NCI-H146 treated with DMSO at 0.1 percent for 48 hours (cell line): ENCODE measurements around the gene SPATA6L.

Experiments
- DNase-seq: peaks from one replicate; lab custom pipeline; 2025; ENCODE audit not compliant: unreplicated experiment; lab: John Stamatoyannopoulos, UW

SPATA6L gene

GRCh38 chr9:4590430-4591122, 75.7 kb downstream of the SPATA6L start:
- DNase-seq = no peak

GRCh38 chr9:4588721-4589120, 77.6 kb downstream of the SPATA6L start:
- no peak for DNase-seq

GRCh38 chr9:4585135-4585534, 81.1 kb downstream of the SPATA6L start:
- no peak for DNase-seq

- DNase-seq = no peak
Observed at GRCh38 chr9:4584636-4585035, 81.6 kb downstream of the SPATA6L start.

- no peak for DNase-seq
Observed at GRCh38 chr9:4583001-4583400, 83.3 kb downstream of the SPATA6L start.

GRCh38 chr9:4581861-4582565, 84.3 kb downstream of the SPATA6L start:
- no peak for DNase-seq

- no peak for DNase-seq
Observed at GRCh38 chr9:4581035-4581760, 85.1 kb downstream of the SPATA6L start.

- no peak for DNase-seq
Observed at GRCh38 chr9:4579001-4579400, 87.3 kb downstream of the SPATA6L start.

- DNase-seq = no peak
Observed at GRCh38 chr9:4576448-4576847, 89.8 kb downstream of the SPATA6L start.

GRCh38 chr9:4575997-4576396, 90.3 kb downstream of the SPATA6L start:
- DNase-seq = no peak

- DNase-seq = no peak
Observed at GRCh38 chr9:4574657-4575243, 91.5 kb downstream of the SPATA6L start.

GRCh38 chr9:4573634-4574389, 92.5 kb downstream of the SPATA6L start:
- DNase-seq = peak; percentile 85

- DNase-seq = no peak
Observed at GRCh38 chr9:4573176-4573575, 93.1 kb downstream of the SPATA6L start.

GRCh38 chr9:4572184-4572826, 94.0 kb downstream of the SPATA6L start:
- no peak for DNase-seq

GRCh38 chr9:4569101-4569500, 97.2 kb downstream of the SPATA6L start:
- no peak for DNase-seq

- no peak for DNase-seq
Observed at GRCh38 chr9:4567601-4568000, 98.7 kb downstream of the SPATA6L start.

- no peak for DNase-seq
Observed at GRCh38 chr9:4566806-4567205, 99.5 kb downstream of the SPATA6L start.

GRCh38 chr9:4563105-4563504, 103.2 kb downstream of the SPATA6L start:
- DNase-seq = no peak

- no peak for DNase-seq
Observed at GRCh38 chr9:4559261-4560182, 106.8 kb downstream of the SPATA6L start.
